SK-N-SH (cell line): ENCODE measurements around the gene ZFTA. TPM values are rescaled to one million over a fixed set of nuclear protein-coding genes. Genes with fewer than 3 reads are reported as not detected.

Experiments
- CTCF ChIA-PET: fragments of 300-600, 350-600 bp; formaldehyde crosslinking; extraction: SDS; loops from one replicate; lab custom pipeline; 2021; lab: Yijun Ruan, JAX
- POLR2A ChIA-PET: fragments of 350-600 bp; sonication (Branson Sonifier 250); formaldehyde crosslinking; extraction: SDS; loops from one replicate; lab custom pipeline; 2020; ENCODE audit warnings: antibody characterized with exemption, inconsistent platforms; lab: Yijun Ruan, JAX
- DNase-seq: peaks from one replicate; pipeline ENCODE4 v3.0.0; 2012
- H2AFZ ChIP-seq: fragments of 200-600 bp; sonication (generic); 2 replicates; pipeline ENCODE4 v1.8.1; 2016; ENCODE audit warnings: antibody characterized with exemption, mild to moderate bottlenecking, low read depth
- H3F3A ChIP-seq: fragments of 200-600 bp; sonication (generic); replicated peaks from 2 replicates; pipeline ENCODE3; 2016; ENCODE audit warnings: antibody characterized with exemption, mild to moderate bottlenecking; ENCODE audit not compliant: insufficient read depth
- H3K27ac ChIP-seq, 2 experiments: fragments of 200-500 bp in 1 of 2; fragments of 200-600 bp in 1 of 2; sonication (Bioruptor generic) in 1 of 2; sonication (generic), shearing (Covaris generic) in 1 of 2; 2 replicates each; pipeline versions ENCODE4 v1.5.1 to v1.6.1; 2014 to 2016; ENCODE audit warnings: low read depth in 2 of 2, inconsistent platforms in 1 of 2, low read length in 1 of 2, mild to moderate bottlenecking in 1 of 2, mixed read lengths in 1 of 2
- H3K27me3 ChIP-seq: fragments of 200-600 bp; sonication (generic), shearing (Covaris generic); 2 replicates; pipeline ENCODE4 v1.6.1; 2016; ENCODE audit warnings: mixed run types; ENCODE audit not compliant: insufficient read depth
- H3K36me3 ChIP-seq, 2 experiments: fragments of 200-500 bp in 1 of 2; fragments of 200-600 bp in 1 of 2; sonication (Bioruptor generic) in 1 of 2; sonication (generic) in 1 of 2; replicated peaks in 1 of 2; 2 replicates each; pipeline versions ENCODE3 to v1.5.1; 2014 to 2016; ENCODE audit warnings: low read length in 1 of 2, mild to moderate bottlenecking in 1 of 2; ENCODE audit not compliant: insufficient read depth in 2 of 2, control insufficient read depth in 1 of 2
- H3K4me1 ChIP-seq, 2 experiments: fragments of 200-500 bp in 1 of 2; fragments of 200-600 bp in 1 of 2; sonication (Bioruptor generic) in 1 of 2; sonication (generic), shearing (Covaris generic) in 1 of 2; 2 replicates each; pipeline versions ENCODE4 v1.5.1 to v1.6.1; 2014 to 2016; ENCODE audit warnings: low read depth in 1 of 2, low read length in 1 of 2, mixed run types in 1 of 2; ENCODE audit not compliant: insufficient read depth in 2 of 2, control insufficient read depth in 1 of 2
- H3K4me2 ChIP-seq: fragments of 200-600 bp; sonication (generic), shearing (Covaris generic); 2 replicates; pipeline ENCODE4 v1.6.1; 2017; ENCODE audit warnings: mixed run types
- H3K4me3 ChIP-seq, 2 experiments: fragments of 200-500 bp in 1 of 2; fragments of 200-600 bp in 1 of 2; sonication (Bioruptor generic) in 1 of 2; sonication (generic), shearing (Covaris generic) in 1 of 2; 2 replicates each; pipeline versions ENCODE4 v1.5.1 to v1.8.1; 2014 to 2016; ENCODE audit warnings: low read depth in 2 of 2, inconsistent platforms in 1 of 2, low read length in 1 of 2, mild to moderate bottlenecking in 1 of 2, mixed read lengths in 1 of 2, moderate library complexity in 1 of 2
- H3K79me2 ChIP-seq: fragments of 200-600 bp; sonication (generic); 2 replicates; pipeline ENCODE4 v1.8.1; 2017; ENCODE audit warnings: mild to moderate bottlenecking; ENCODE audit not compliant: insufficient read depth
- H3K9ac ChIP-seq: fragments of 200-600 bp; sonication (generic); 2 replicates; pipeline ENCODE4 v1.6.1; 2017; ENCODE audit warnings: mixed run types
- H3K9me2 ChIP-seq: fragments of 200-600 bp; sonication (generic); 2 replicates; pipeline ENCODE4 v1.6.1; 2017; ENCODE audit warnings: mixed run types
- H3K9me3 ChIP-seq: fragments of 200-600 bp; sonication (generic); 2 replicates; pipeline ENCODE4 v1.6.1; 2017; ENCODE audit warnings: mixed run types, mild to moderate bottlenecking, moderate library complexity
- H4K20me1 ChIP-seq: fragments of 200-600 bp; sonication (generic); 2 replicates; pipeline ENCODE4 v1.6.1; 2017; ENCODE audit warnings: mild to moderate bottlenecking, mixed run types; ENCODE audit not compliant: insufficient read depth
- CTCF ChIP-seq: fragments of 200-600 bp; sonication (generic); IDR thresholded peaks from 2 replicates; pipeline ENCODE4 v1.6.1; 2017; ENCODE audit warnings: antibody characterized with exemption, mild to moderate bottlenecking, moderate library complexity
- EP300 ChIP-seq, 2 experiments: IDR thresholded peaks; 2 replicates each; pipeline versions ENCODE4 v1.4.0 to v1.6.1; 2012; ENCODE audit warnings: borderline replicate concordance in 1 of 2, low read depth in 1 of 2, low read length in 1 of 2
- EZH2phosphoT487 ChIP-seq: fragments of 200-600 bp; sonication (generic); IDR thresholded peaks from 2 replicates; pipeline ENCODE4 v1.6.1; 2017; ENCODE audit warnings: low read depth, mixed run types, mild to moderate bottlenecking, antibody characterized with exemption, moderate library complexity, borderline replicate concordance
- FOXM1 ChIP-seq: IDR thresholded peaks from 2 replicates; pipeline ENCODE4 v1.4.0; 2012; ENCODE audit warnings: low read depth, mild to moderate bottlenecking
- GATA2 ChIP-seq: sonication (generic); formaldehyde crosslinking; IDR thresholded peaks from 2 replicates; pipeline ENCODE4 v1.5.0; 2020; ENCODE audit warnings: mild to moderate bottlenecking, missing genetic modification reagents
- IRF3 ChIP-seq: fragments of 150-350 bp; IDR thresholded peaks from 2 replicates; pipeline ENCODE4 v1.6.1; 2016; ENCODE audit warnings: mild to moderate bottlenecking, low read depth, low read length
- MAX ChIP-seq: IDR thresholded peaks from 2 replicates; pipeline ENCODE4 v1.4.0; 2012; ENCODE audit warnings: low read depth
- MXI1 ChIP-seq: IDR thresholded peaks from 2 replicates; pipeline ENCODE4 v1.6.1; 2012; ENCODE audit warnings: mild to moderate bottlenecking, low read depth, low read length, improper control_type of control experiment
- NFIC ChIP-seq: IDR thresholded peaks from 2 replicates; pipeline ENCODE4 v1.4.0; 2012; ENCODE audit warnings: borderline replicate concordance
- RCOR1 ChIP-seq: fragments of 150-350 bp; IDR thresholded peaks from 2 replicates; pipeline ENCODE4 v1.6.1; 2017; ENCODE audit warnings: antibody characterized with exemption, low read length
- RFX5 ChIP-seq: IDR thresholded peaks from 2 replicates; pipeline ENCODE4 v1.6.1; 2012; ENCODE audit warnings: mild to moderate bottlenecking, improper control_type of control experiment, low read length
- RXRA ChIP-seq: IDR thresholded peaks from 2 replicates; pipeline ENCODE4 v1.4.0; 2012; ENCODE audit warnings: low read depth, mild to moderate bottlenecking, borderline replicate concordance
- SIN3A ChIP-seq: IDR thresholded peaks from 2 replicates; pipeline ENCODE4 v1.6.1; 2012; ENCODE audit warnings: low read depth, mild to moderate bottlenecking, low read length, moderate library complexity, borderline replicate concordance
- TCF12 ChIP-seq: IDR thresholded peaks from 2 replicates; pipeline ENCODE4 v1.4.0; 2012
- YY1 ChIP-seq: IDR thresholded peaks from 2 replicates; pipeline ENCODE4 v1.4.0; 2012; ENCODE audit warnings: low read depth, mild to moderate bottlenecking
- WGBS: methylation state at CpG from one replicate; pipeline ENCODE4 v1.1.6; 2017; ENCODE audit warnings: low lambda C conversion rate; 5-methylcytosine and 5-hydroxymethylcytosine counted together
- polyA plus RNA-seq, 3 experiments: library from polyadenylated mRNA; depleted of rRNA; stranded (reverse); fragments of >200 nt; gene quantifications; 2 replicates each; pipeline ENCODE4 v1.2.3, GENCODE V29; 2012

ZFTA gene
- polyA plus RNA-seq, 1 of the 3 experiments (the other 2 are of a cell fraction): 8.7 TPM

GRCh38 chr11:63764340-63764678 lies 4.3 kb downstream of the ZFTA start:
- Histone ChIP-seq H3K27me3 (no peaks in the 10 kb centered on the region), H3K9ac (no peak overlapping the region), H3K9me3 (no peaks in the 10 kb centered on the region), H3F3A (no peaks in the 10 kb centered on the region), H3K36me3 (peaks cover 14 to 59% of the 10 kb centered on the region in 2 experiments), H3K27ac (no peak overlapping the region), H3K4me3 (no peak overlapping the region), H3K79me2 (peaks cover 27% of the 10 kb centered on the region), H4K20me1 (peaks cover 26% of the 10 kb centered on the region), H3K4me2 (no peak overlapping the region), H3K4me1 (peaks cover 0 to 16% of the 10 kb centered on the region in 2 experiments; a peak in 1 of 4 replicates), H2AFZ (no peak overlapping the region), H3K9me2 (no peaks in the 10 kb centered on the region)
- ChIA-PET CTCF (interaction anchor here (1.1 kb wide), 1 partner anchor 82 kb away, joined by 3 read pairs; no protein-coding TSS in a partner anchor), POLR2A (no interaction called here)
- TF ChIP-seq EP300 (IDR thresholded peaks at IDR 0.05; ENCODE audit: borderline replicate concordance in 1 of 2, low read depth in 1 of 2, low read length in 1 of 2): no peak
- no peak for TF ChIP-seq CTCF
- no peak for TF ChIP-seq SIN3A
- TF ChIP-seq TCF12: no peak
- TF ChIP-seq MAX: no peak
- no peak for TF ChIP-seq RXRA
- 98% methylated on average over 19 of the region's 23 CpGs for WGBS
- peak; percentile 31 for DNase-seq

- CTCF ChIA-PET: no interaction called here
- POLR2A ChIA-PET: no interaction called here
- no peaks in the 10 kb centered on the region for H3K9me3 ChIP-seq
- peak; percentile 41 for DNase-seq
- no peaks in the 10 kb centered on the region for H3F3A ChIP-seq
- no peaks in the 10 kb centered on the region for H3K9me2 ChIP-seq
- no peak overlapping the region for H3K9ac ChIP-seq
- TF ChIP-seq IRF3 (no peak), MAX (no peak), MXI1 (no peak), GATA2 (CRISPR knock-in tag) (no peak), NFIC (no peak), FOXM1 (no peak), RXRA (no peak), EZH2phosphoT487 (no peak), SIN3A (no peak), RFX5 (no peak), RCOR1 (no peak), YY1 (no peak), EP300 (IDR thresholded peaks at IDR 0.05; ENCODE audit: borderline replicate concordance in 1 of 2, low read depth in 1 of 2, low read length in 1 of 2) (no peak)
- TF ChIP-seq, all 33 proteins: peak for 0
- Histone ChIP-seq H3K36me3 (peaks cover 20 to 65% of the 10 kb centered on the region in 2 experiments), H3K4me2 (no peak overlapping the region), H2AFZ (no peak overlapping the region), H4K20me1 (peaks cover 26% of the 10 kb centered on the region), H3K4me3 (no peak overlapping the region), H3K4me1 (peaks cover 0 to 16% of the 10 kb centered on the region in 2 experiments; a peak in 1 of 4 replicates), H3K27me3 (no peaks in the 10 kb centered on the region), H3K79me2 (peaks cover 27% of the 10 kb centered on the region), H3K27ac (no peak overlapping the region)
- 93% methylated on average over 54 of the region's 82 CpGs for WGBS
Measured at GRCh38 chr11:63763496-63764339, 4.9 kb downstream of the ZFTA start.
